HG03457 (cell line): Measurements from ENCODE around the gene CACNA1B.
"Not testable (repeated sequence)": the region's sequence is repeated elsewhere in the genome, so short reads cannot be mapped to it uniquely, and the experiment has no call there.

ENCODE experiments used
- ATAC-seq: cut with Tn5 transposase; IDR thresholded peaks from one replicate; pipeline ENCODE4 v1.9.1; 2021; ENCODE audit warnings: moderate number of reproducible peaks; ENCODE audit not compliant: unreplicated experiment

CACNA1B gene

GRCh38 chr9:138111607-138112006, 234.0 kb downstream of the CACNA1B start:
- no peak for ATAC-seq

GRCh38 chr9:138112090-138112748, 234.6 kb downstream of the CACNA1B start:
- ATAC-seq, result no peak

DNA sequence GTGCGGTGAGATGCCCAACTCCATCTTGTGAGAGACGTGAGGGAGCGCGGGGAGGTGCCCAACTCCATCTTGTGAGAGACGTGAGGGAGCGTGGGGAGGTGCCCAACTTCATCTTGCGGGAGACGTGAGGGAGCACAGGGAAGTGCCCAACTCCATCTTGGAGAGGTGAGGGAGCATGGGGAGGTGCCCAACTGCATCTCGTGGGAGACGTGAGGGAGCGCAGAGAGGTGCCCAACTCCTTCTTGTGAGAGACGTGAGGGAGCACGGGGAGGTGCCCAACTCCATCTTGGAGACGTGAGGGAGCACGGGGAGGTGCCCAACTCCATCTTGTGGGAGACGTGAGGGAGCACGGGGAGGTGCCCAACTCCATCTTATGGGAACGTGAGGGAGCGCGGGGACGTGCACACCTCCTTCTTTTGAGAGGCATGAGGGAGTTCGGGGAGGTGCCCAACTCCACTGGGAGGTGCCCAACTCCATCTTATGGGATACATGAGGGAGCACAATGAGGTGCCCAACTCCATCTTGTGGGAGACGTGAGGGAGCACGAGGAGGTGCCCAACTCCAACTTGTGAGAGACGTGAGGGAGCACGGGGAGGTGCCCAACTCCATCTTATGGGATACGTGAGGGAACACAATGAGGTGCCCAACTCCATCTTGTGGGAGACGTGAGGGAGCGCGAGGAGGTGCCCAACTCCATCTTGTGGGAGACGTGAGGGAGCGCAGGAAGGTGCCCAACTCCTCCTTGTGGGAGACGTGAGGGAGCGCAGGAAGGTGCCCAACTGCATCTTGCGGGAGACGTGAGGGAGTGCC, 235.4 kb downstream of the CACNA1B start:
- ATAC-seq, result no peak

- not testable (repeated sequence) for ATAC-seq
Measured at GRCh38 chr9:138113701-138114325, 236.2 kb downstream of the CACNA1B start.

- ATAC-seq, result no peak
Measured at GRCh38 chr9:138114501-138115245, 237.1 kb downstream of the CACNA1B start.

DNA sequence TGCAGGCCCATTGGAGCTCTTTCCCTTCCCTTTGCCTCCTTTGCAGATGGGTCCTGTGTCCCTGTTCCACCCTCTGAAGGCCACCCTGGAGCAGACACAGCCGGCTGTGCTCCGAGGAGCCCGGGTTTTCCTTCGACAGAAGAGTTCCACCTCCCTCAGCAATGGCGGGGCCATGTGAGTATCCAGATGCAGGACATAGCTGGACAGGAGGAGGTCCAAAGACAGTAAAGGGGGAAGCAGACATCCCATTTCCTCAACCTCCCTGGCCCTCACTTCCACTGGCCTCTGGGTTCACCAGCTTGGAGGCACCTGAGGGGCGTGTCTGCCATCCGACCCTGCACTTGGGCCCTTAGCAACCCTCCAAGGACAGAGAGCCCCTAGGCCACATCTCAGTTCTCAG, 237.9 kb downstream of the CACNA1B start:
- ATAC-seq, result no peak

- no peak for ATAC-seq
Measured at GRCh38 chr9:138116521-138116920, 238.9 kb downstream of the CACNA1B start.

DNA sequence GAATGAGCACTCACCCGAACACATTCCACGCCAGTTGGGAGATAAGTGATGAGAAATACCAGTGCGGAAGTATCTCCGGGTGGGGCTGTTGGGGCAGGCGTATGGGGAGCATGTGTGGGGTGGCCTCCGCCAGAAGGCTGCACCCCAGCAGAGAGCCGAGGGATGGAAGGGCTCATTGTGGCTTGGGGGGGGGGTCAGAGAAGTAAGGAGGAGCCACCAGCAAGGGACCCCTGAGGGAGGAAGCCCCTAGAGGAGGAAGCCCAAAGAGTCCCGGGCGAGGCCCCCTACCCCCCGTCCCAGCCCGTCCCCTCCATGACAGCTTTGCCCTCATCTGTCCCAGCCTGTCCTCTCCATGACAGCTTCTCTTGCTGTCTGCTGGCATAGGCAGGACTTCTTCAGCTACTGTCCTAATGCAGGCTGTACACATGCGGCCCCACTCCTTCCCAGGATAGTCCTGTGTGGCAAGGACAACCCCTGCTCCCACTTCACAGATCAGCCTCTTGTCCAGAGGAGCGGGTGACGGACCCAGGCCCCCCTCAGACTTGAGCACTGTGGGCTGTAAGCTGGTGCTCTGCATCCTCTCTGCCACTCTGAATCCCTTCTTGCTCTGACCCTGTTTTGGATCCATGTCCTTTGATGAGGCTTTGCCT, 239.6 kb downstream of the CACNA1B start:
- ATAC-seq, result no peak

- ATAC-seq, result no peak
Measured at GRCh38 chr9:138117836-138118235, 240.3 kb downstream of the CACNA1B start.

GRCh38 chr9:138118601-138119071, 241.1 kb downstream of the CACNA1B start:
- no peak for ATAC-seq

- no peak for ATAC-seq
Measured at GRCh38 chr9:138119202-138120027, 241.8 kb downstream of the CACNA1B start.

DNA sequence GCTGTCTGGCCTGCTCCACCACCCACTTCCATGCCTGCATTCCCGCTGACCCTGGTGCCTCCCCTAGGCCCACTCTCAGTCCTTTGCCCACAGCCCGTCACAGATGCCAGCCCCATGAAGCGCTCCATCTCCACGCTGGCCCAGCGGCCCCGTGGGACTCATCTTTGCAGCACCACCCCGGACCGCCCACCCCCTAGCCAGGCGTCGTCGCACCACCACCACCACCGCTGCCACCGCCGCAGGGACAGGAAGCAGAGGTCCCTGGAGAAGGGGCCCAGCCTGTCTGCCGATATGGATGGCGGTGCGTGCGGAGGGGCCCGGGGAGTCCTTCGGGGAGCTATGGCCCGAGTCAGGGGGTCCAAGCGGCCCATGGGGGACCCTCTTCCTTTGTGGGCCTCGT, 242.5 kb downstream of the CACNA1B start:
- ATAC-seq, result no peak

DNA sequence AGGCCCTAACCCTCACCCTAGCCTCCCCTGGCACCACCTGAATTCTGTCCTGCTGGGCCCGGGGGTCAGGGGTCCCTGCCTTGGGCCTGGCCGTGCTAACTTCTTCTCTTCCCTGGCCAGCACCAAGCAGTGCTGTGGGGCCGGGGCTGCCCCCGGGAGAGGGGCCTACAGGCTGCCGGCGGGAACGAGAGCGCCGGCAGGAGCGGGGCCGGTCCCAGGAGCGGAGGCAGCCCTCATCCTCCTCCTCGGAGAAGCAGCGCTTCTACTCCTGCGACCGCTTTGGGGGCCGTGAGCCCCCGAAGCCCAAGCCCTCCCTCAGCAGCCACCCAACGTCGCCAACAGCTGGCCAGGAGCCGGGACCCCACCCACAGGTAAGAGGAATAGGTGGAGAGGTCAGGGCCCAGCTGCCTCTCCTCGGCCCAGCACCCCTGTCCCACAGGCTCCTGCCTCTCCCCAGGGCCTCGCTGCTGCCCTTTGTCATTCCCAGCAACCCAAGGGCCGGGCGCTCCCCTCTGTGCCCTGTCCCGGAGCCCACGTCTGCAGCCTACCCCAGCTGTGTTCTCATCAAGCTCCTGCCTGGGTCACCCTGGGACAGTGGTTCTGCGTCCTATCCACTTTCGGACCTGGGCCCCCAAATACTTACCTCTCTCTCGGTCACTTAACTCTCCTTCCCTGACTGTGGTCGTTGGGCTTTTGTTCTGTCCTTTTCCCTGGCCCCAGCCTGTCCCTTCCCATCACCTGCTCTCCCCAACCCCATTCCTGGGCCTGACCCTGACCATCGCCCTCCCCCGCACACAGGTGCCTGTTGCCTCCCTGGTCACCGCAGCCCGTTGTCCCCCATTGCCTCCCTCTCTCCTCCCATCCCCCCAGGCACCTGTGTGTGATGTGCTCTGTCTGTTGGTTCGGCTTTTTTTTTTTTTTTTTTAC, 243.2 kb downstream of the CACNA1B start:
- ATAC-seq, result no peak

GRCh38 chr9:138121438-138122050, 244.0 kb downstream of the CACNA1B start:
- no peak for ATAC-seq

GRCh38 chr9:138122201-138122600, 244.6 kb downstream of the CACNA1B start:
- ATAC-seq, result no peak

- no peak for ATAC-seq
Measured at GRCh38 chr9:138122676-138123075, 245.1 kb downstream of the CACNA1B start.

- ATAC-seq, result no peak
Measured at GRCh38 chr9:138123086-138123485, 245.5 kb downstream of the CACNA1B start.
